Hepatocyte (in vitro differentiated cells): ENCODE measurements around the gene MPP3.

Source experiments
- EZH2 ChIP-seq: fragments of 200-600 bp; sonication (generic); IDR thresholded peaks from 2 replicates; pipeline ENCODE4 v1.6.1; 2016; ENCODE audit warnings: antibody characterized with exemption, mild to moderate bottlenecking, borderline replicate concordance
- TF ChIP-seq, protein P1 (sequence below): fragments of 200-600 bp; sonication (generic); IDR thresholded peaks from 2 replicates; pipeline ENCODE4 v1.5.1; 2016; ENCODE audit warnings: antibody characterized with exemption, mild to moderate bottlenecking; ENCODE audit not compliant: poor library complexity

DNA sequence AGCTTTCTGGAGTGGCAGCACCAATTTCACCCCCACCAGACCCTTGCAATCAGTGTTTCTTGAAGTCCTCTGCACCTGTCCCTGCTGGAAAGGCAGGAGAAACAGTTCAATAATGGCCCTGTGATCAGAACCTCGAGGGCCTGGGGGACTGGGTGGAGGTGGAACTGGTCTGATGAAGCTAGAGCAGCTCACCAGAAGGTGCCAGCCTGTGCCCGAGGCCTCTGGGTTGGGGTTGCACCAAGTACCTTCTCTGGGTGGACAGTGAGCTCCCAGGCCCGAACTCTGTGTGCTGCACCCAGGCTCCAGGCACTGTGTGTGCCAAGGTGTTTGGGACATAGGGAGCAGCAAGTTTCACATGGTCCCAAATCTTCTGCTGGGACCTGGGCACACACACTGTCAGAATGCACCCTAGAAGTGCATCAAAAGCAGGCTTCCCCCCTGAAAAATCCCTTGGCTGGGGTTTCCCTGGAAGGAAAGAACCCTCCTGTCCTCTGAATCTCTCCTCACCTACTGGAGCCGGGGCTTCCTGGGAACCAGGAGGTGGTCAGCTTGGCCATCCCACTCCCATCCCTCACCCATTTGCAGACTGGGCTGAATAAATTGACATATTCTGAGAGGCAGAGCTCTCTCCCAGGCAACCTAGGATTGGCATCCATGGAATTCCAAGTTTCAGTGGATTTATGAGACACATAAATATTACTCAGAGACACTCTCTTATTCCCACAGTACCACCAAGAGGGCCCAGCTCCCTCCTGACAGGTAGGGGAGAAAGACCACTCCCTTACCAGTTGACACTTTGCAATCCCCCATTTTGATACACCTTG lies 31.4 kb upstream of the MPP3 start:
- no peak for TF ChIP-seq EZH2
- TF ChIP-seq, protein P1, sequence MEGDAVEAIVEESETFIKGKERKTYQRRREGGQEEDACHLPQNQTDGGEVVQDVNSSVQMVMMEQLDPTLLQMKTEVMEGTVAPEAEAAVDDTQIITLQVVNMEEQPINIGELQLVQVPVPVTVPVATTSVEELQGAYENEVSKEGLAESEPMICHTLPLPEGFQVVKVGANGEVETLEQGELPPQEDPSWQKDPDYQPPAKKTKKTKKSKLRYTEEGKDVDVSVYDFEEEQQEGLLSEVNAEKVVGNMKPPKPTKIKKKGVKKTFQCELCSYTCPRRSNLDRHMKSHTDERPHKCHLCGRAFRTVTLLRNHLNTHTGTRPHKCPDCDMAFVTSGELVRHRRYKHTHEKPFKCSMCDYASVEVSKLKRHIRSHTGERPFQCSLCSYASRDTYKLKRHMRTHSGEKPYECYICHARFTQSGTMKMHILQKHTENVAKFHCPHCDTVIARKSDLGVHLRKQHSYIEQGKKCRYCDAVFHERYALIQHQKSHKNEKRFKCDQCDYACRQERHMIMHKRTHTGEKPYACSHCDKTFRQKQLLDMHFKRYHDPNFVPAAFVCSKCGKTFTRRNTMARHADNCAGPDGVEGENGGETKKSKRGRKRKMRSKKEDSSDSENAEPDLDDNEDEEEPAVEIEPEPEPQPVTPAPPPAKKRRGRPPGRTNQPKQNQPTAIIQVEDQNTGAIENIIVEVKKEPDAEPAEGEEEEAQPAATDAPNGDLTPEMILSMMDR, result no peak
